Lower leg skin (tissue), 4 donors: ENCODE results near the gene CEP295NL. TPM values are rescaled to one million over a fixed set of nuclear protein-coding genes. Genes with fewer than 3 reads are reported as not detected.
A peak's percentile ranks its signal among the peaks of the same experiment; 100 is the strongest.

Experiments used
- DNase-seq, 2 donors: peaks; one replicate each; pipeline ENCODE4 v3.0.0-alpha.2; 2019; ENCODE audit warnings: low spot score in 2 of 2
- H3K4me3 ChIP-seq: fragments of 200-600 bp; sonication (generic); 2 replicates; pipeline ENCODE4 v1.5.1; 2017; ENCODE audit warnings: mild to moderate bottlenecking, low read depth; ENCODE audit not compliant: poor library complexity, severe bottlenecking
- POLR2A ChIP-seq, 2 donors: fragments of 450-650 bp; IDR thresholded peaks; one replicate each; pipeline ENCODE4 v1.6.1; 2016 to 2017; ENCODE audit warnings: antibody characterized with exemption in 2 of 2, mild to moderate bottlenecking in 1 of 2, moderate library complexity in 1 of 2
- WGBS, 2 donors: methylation state at CpG; one replicate each; pipeline ENCODE4 v1.1.5; 2018; 5-methylcytosine and 5-hydroxymethylcytosine counted together
- intact Hi-C: fragments of 100-400 bp; cut with DNase I; formaldehyde crosslinking; loops from one replicate; pipeline ENCODE4 v1.15.0; 2023; ENCODE audit warnings: low total_unique reads
- total RNA-seq, 4 donors: library from RNA; depleted of rRNA; stranded (reverse); fragments of >200 nt; gene quantifications; one replicate each; pipeline ENCODE4 v1.1.0, GENCODE V29; 2016
- TF ChIP-seq, protein P1 (sequence below), 3 donors: fragments of 450-650 bp; IDR thresholded peaks; one replicate each; pipeline ENCODE4 v1.5.1; 2016; ENCODE audit warnings: antibody characterized with exemption in 3 of 3, mild to moderate bottlenecking in 3 of 3, moderate library complexity in 2 of 3

The CEP295NL gene
- total RNA-seq, 4 donors from 2014 or later, result 2.0 to 2.9 (median 2.6) TPM

DNA sequence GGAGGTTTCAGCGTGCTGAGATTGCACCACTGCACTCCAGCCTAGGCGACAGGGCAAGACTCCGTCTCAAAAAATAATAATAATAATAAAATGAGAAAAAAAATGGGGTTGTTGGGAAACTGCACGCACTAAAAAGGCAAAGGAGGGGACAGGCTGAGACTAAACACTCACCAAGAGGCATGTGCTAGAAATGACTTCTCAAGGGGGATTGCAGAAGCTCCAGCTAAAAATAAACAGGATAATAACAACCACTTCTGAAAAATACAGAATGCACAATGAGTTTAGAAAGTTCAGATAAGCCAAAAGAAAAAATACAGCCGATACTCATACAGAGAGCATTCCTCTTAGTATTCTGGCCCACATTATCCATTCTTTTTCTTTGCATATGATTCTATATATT, 37.3 kb upstream of the CEP295NL start:
- no peak overlapping the region for H3K4me3 ChIP-seq
- DNase-seq, result no peak
- WGBS, 2 donors, result 81% methylated on average over 5 of the region's 5 CpGs
- intact Hi-C loops, result no loop called here
- no peak for TF ChIP-seq POLR2A (IDR thresholded peaks at IDR 0.05)
- TF ChIP-seq, protein P1, sequence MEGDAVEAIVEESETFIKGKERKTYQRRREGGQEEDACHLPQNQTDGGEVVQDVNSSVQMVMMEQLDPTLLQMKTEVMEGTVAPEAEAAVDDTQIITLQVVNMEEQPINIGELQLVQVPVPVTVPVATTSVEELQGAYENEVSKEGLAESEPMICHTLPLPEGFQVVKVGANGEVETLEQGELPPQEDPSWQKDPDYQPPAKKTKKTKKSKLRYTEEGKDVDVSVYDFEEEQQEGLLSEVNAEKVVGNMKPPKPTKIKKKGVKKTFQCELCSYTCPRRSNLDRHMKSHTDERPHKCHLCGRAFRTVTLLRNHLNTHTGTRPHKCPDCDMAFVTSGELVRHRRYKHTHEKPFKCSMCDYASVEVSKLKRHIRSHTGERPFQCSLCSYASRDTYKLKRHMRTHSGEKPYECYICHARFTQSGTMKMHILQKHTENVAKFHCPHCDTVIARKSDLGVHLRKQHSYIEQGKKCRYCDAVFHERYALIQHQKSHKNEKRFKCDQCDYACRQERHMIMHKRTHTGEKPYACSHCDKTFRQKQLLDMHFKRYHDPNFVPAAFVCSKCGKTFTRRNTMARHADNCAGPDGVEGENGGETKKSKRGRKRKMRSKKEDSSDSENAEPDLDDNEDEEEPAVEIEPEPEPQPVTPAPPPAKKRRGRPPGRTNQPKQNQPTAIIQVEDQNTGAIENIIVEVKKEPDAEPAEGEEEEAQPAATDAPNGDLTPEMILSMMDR (IDR thresholded peaks at IDR 0.05), result no peak

DNA sequence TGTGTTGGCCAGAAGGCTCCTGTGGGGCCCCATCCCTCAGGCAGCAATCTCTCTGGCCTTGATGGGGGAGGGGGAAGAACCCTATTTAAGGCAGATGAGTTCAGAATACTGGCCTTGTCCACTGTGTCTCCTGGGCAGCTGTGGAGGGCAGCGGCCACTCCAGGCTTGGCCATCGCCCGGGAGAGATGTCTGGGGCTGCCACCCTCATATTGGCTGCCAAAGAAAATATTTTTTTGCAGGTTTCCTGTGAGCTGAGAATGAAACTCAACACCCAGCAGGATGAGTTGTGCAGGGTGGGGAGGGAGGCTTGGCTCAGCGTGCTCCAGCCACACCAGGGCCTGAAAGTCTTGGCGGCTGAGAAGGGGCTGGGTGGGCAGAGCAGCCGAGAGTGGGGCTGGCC, 36.6 kb upstream of the CEP295NL start:
- intact Hi-C loops, result no loop called here
- DNase-seq, result no peak
- H3K4me3 ChIP-seq, result no peak overlapping the region
- TF ChIP-seq POLR2A (IDR thresholded peaks at IDR 0.05), result no peak
- TF ChIP-seq, protein P1 (IDR thresholded peaks at IDR 0.05), result no peak
- WGBS, 2 donors, result 74% methylated on average over 6 of the region's 6 CpGs

DNA sequence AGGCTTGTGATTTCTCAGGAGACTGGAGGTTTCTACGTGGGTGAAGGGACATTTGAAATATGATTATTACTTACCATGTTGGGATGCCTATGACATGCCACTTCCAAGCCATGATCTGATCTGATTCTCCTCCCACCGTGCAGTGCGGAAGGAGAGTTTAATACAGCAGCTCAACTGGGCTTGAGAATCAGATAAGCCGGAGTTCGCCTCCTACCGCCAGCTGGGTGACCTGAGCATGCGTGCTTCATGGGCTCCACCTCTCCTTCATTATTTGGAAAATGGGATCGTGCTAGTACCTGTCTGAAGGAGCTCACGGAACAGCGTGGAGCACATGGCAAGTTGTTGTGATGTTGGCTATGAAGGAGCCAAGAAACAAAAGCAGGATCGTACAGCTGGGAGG, 34.6 kb upstream of the CEP295NL start:
- DNase-seq, result no peak
- H3K4me3 ChIP-seq, result no peak overlapping the region
- 61 to 68% methylated on average over 11 of the region's 11 CpGs for WGBS, 2 donors
- intact Hi-C loops, result no loop called here
- no peak for TF ChIP-seq POLR2A (IDR thresholded peaks at IDR 0.05)
- TF ChIP-seq, protein P1 (IDR thresholded peaks at IDR 0.05), result no peak

DNA sequence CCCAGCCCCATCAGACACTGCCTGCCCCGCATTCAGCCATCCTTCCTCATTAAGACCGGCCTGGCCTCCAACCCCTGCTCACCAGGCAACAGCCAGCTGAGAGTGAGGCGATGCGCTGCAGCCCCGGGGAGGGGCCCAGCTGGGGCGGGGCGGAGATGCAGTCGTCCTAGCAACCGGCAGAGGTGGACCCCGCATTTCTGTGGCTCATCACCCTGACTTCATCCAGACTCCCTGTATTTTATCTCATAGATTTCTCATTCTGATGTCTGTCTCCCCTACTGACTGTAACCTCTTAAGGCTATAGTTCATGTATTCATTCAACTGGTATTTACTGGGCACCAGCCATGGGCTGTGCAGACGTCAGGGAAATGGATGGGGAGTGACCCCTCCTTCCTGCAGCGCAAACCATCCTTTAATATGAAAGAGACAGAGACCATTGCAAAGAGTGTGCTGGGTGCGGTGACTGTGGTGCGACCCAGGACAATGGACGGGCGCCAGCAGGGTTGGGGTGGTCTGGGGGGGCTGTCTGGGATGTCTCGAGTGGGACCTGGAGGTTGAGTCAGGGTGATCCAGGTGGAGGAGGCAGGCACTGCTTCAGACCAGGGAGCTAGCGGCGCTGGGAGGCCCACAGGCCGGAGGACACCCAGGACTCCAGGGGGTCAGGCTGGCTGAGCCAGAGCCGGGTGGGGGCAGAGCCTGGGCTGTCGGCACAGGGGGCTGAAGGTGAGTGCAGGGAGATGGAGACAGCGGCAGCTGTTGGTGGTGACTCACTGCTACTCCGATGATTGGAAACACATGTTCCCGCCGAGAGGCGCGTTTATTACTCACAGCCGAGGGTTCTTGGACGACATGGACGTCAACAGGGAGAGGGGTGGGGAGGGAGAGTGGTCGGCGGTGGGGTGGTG, 32.7 kb upstream of the CEP295NL start:
- intact Hi-C loops, result no loop called here
- WGBS, 2 donors, result 61 to 68% methylated on average over 27 to 33 of the region's 33 CpGs
- no peak for TF ChIP-seq POLR2A (IDR thresholded peaks at IDR 0.05)
- TF ChIP-seq, protein P1 (IDR thresholded peaks at IDR 0.05), result no peak
- H3K4me3 ChIP-seq, result no peak overlapping the region
- DNase-seq, result peak; percentile 73 to 93

DNA sequence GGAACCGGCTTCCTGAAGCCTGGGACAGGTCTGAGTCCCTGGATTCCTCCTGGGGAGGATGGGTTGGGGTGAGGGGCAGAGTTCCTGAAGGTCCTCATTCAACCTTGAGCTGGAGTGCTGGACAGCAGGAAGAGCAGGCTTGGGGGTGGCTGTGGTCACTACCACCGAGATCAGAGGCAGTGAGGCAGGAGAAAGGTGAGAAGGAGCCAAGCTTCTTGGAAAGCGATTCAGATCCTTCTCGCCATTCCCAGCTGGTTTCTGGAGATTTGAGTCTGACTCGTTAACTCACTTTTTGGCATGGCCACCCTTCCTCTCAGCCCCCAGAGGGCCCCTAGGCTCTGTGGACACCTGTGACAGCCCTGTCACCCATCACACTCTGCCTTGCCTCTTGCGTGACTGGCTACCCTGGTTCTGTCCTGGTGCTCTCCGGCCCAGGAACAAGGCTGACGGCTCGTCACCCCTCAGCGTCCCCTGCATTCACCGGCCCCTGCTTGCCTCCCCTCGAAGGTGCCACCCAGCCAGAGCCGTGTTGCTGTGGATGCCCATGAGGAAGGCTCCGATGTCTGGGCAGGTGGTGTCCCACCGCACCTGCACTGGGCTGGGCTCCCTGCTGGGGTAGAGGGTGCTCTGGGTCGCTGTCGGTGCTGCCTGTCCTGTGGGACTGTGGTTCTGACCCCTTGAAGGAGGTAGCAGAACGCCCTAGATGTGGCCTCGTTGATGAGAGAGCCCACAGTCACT, 31.8 kb upstream of the CEP295NL start:
- TF ChIP-seq, protein P1 (IDR thresholded peaks at IDR 0.05), result no peak
- no peak for TF ChIP-seq POLR2A (IDR thresholded peaks at IDR 0.05)
- WGBS, 2 donors, result 74 to 78% methylated on average over 18 to 19 of the region's 19 CpGs
- no peak overlapping the region for H3K4me3 ChIP-seq
- no peak for DNase-seq
- intact Hi-C loops, result no loop called here
